PFSK-1 (cell line): ENCODE data around the gene ATG7.

Experiments used
- FOXP2 ChIP-seq: optimal IDR thresholded peaks from 2 replicates; pipeline ENCODE3; 2011; ENCODE audit warnings: borderline replicate concordance, control low read depth, inconsistent platforms; ENCODE audit not compliant: insufficient read depth; ENCODE audit errors: extremely low read length, extremely low read depth
- POLR2AphosphoS5 ChIP-seq: IDR thresholded peaks from 2 replicates; pipeline ENCODE4 v1.6.1; 2012; ENCODE audit warnings: low read depth, mild to moderate bottlenecking, control low read depth, low read length, moderate library complexity
- REST ChIP-seq, 2 experiments: IDR thresholded peaks; 2 replicates each; pipeline versions ENCODE4 v1.6.1 to v1.8.0; 2011 to 2012; ENCODE audit warnings: low read depth in 2 of 2, low read length in 2 of 2, control low read depth in 1 of 2, inconsistent platforms in 1 of 2, mild to moderate bottlenecking in 1 of 2, moderate library complexity in 1 of 2; ENCODE audit not compliant: insufficient read depth in 1 of 2
- SIN3A ChIP-seq: IDR thresholded peaks from 2 replicates; pipeline ENCODE4 v1.6.1; 2012; ENCODE audit warnings: mild to moderate bottlenecking, low read length, moderate library complexity, borderline replicate concordance; ENCODE audit not compliant: insufficient read depth
- TAF1 ChIP-seq: IDR thresholded peaks from 2 replicates; pipeline ENCODE4 v1.6.1; 2012; ENCODE audit warnings: low read length, control low read depth, borderline replicate concordance; ENCODE audit not compliant: insufficient read depth

The ATG7 gene

GRCh38 chr3:11584570-11584969, 312.4 kb downstream of the ATG7 start:
- TF ChIP-seq POLR2AphosphoS5, result no peak
- no peak for TF ChIP-seq REST (IDR thresholded peaks at IDR 0.05; ENCODE audit: insufficient read depth in 1 of 2, low read depth in 2 of 2, low read length in 2 of 2)
- no peak for TF ChIP-seq TAF1
- no peak for TF ChIP-seq FOXP2
- no peak for TF ChIP-seq SIN3A

- TF ChIP-seq POLR2AphosphoS5 (no peak), TAF1 (no peak), REST (IDR thresholded peaks at IDR 0.05; ENCODE audit: insufficient read depth in 1 of 2, low read depth in 2 of 2, low read length in 2 of 2) (no peak), SIN3A (no peak), FOXP2 (no peak)
These were observed 315.6 kb downstream of the ATG7 start for GRCh38 chr3:11587766-11588165.

GRCh38 chr3:11588338-11588737, 316.1 kb downstream of the ATG7 start:
- no peak for TF ChIP-seq TAF1

- TF ChIP-seq POLR2AphosphoS5 (no peak), REST (IDR thresholded peaks at IDR 0.05; ENCODE audit: insufficient read depth in 1 of 2, low read depth in 2 of 2, low read length in 2 of 2) (no peak), FOXP2 (no peak), TAF1 (no peak), SIN3A (no peak)
These were observed 316.6 kb downstream of the ATG7 start for GRCh38 chr3:11588755-11589154.

- TF ChIP-seq POLR2AphosphoS5 (no peak), SIN3A (no peak), TAF1 (no peak), REST (IDR thresholded peaks at IDR 0.05; ENCODE audit: insufficient read depth in 1 of 2, low read depth in 2 of 2, low read length in 2 of 2) (no peak), FOXP2 (no peak)
These were observed 317.5 kb downstream of the ATG7 start for GRCh38 chr3:11589706-11590105.
